T-helper 1 cell treated with Interleukin-12 subunit alpha and Interleukin-12 subunit beta and Interleukin-4 antibody, amounts not matched to agents 30 μg/mL and 1 μg/mL, for 36 hours (primary cell): Measurements from ENCODE around the gene RNF180.
"Not testable (repeated sequence)": the region's sequence is repeated elsewhere in the genome, so short reads cannot be mapped to it uniquely, and the experiment has no call there.

Experiments
- H3K27ac Mint-ChIP-seq: one replicate; pipeline ENCODE4 v1.8.0; 2021; ENCODE audit warnings: mild to moderate bottlenecking, mixed read lengths
- H3K27me3 Mint-ChIP-seq: one replicate; pipeline ENCODE4 v1.8.0; 2021; ENCODE audit warnings: low read depth, mixed read lengths
- H3K36me3 Mint-ChIP-seq: one replicate; pipeline ENCODE4 v1.8.0; 2021; ENCODE audit warnings: low read depth, mixed read lengths
- H3K4me1 Mint-ChIP-seq: one replicate; pipeline ENCODE4 v1.8.0; 2021; ENCODE audit warnings: low read depth, mixed read lengths
- H3K4me3 Mint-ChIP-seq: one replicate; pipeline ENCODE4 v1.8.0; 2021; ENCODE audit warnings: mild to moderate bottlenecking, moderate library complexity, mixed read lengths
- H3K9me3 Mint-ChIP-seq: one replicate; pipeline ENCODE4 v1.8.0; 2021; ENCODE audit warnings: mixed read lengths

RNF180 gene

GRCh38 chr5:64206653-64207052 is 41.0 kb downstream of the RNF180 start:
- Mint-ChIP-seq H3K4me3 (no peak overlapping the region), H3K4me1 (no peaks in the 10 kb centered on the region), H3K36me3 (no peaks in the 10 kb centered on the region), H3K27me3 (no peaks in the 10 kb centered on the region), H3K27ac (no peak overlapping the region), H3K9me3 (no peaks in the 10 kb centered on the region)

DNA sequence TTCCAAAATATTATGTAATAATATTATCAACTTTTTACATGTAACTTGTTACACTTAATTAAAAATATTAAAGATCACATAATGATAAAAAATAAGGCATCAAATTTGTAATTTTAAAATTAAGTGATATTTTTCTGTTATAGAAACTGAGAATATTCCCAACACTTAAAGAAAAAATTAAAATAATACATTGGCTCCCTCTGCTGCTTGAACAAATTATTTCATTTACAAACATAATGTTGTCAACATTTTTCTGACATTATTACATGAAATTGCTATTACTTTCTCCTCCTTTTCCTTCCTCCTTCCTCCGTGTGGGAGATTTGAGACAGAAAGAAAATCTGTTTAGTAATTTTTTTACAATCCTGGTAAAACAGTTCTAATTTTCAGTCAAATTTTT is 42.3 kb downstream of the RNF180 start:
- H3K27ac Mint-ChIP-seq, result no peak overlapping the region
- H3K9me3 Mint-ChIP-seq, result no peaks in the 10 kb centered on the region
- no peaks in the 10 kb centered on the region for H3K36me3 Mint-ChIP-seq
- H3K27me3 Mint-ChIP-seq, result no peaks in the 10 kb centered on the region
- H3K4me1 Mint-ChIP-seq, result no peaks in the 10 kb centered on the region
- no peak overlapping the region for H3K4me3 Mint-ChIP-seq

DNA sequence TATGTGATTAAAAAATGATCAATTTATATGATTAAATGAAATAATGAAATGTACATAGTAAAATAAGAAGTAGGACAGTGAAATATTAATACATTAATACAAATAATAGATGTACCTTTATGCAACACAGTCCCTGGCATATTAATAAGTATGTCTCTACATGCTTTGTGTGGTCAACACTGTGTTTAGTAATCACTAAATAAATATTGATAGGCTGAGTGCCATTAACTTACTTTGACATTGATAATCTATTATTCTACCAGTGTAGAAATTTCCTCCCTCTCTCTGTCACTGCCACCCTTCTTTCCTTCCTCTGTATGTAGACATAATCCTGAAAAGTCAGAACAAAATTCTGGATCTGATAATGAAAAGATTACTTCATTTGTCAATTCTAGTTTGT is 43.7 kb downstream of the RNF180 start:
- no peaks in the 10 kb centered on the region for H3K36me3 Mint-ChIP-seq
- no peaks in the 10 kb centered on the region for H3K4me1 Mint-ChIP-seq
- H3K27ac Mint-ChIP-seq, result no peak overlapping the region

GRCh38 chr5:64210866-64211265 is 45.2 kb downstream of the RNF180 start:
- Mint-ChIP-seq H3K36me3 (no peaks in the 10 kb centered on the region), H3K27ac (no peak overlapping the region), H3K27me3 (no peaks in the 10 kb centered on the region), H3K4me1 (no peaks in the 10 kb centered on the region), H3K4me3 (no peak overlapping the region), H3K9me3 (no peaks in the 10 kb centered on the region)

More for the DNA sequence above, 43.7 kb downstream of the RNF180 start:
- Mint-ChIP-seq H3K4me3 (no peak overlapping the region), H3K27me3 (no peaks in the 10 kb centered on the region), H3K9me3 (no peaks in the 10 kb centered on the region)

GRCh38 chr5:64213011-64213410 is 47.4 kb downstream of the RNF180 start:
- H3K4me3 Mint-ChIP-seq, result no peak overlapping the region
- no peaks in the 10 kb centered on the region for H3K4me1 Mint-ChIP-seq
- no peaks in the 10 kb centered on the region for H3K9me3 Mint-ChIP-seq
- H3K36me3 Mint-ChIP-seq, result no peaks in the 10 kb centered on the region
- no peak overlapping the region for H3K27ac Mint-ChIP-seq
- H3K27me3 Mint-ChIP-seq, result no peaks in the 10 kb centered on the region

- Mint-ChIP-seq H3K4me3 (no peak overlapping the region), H3K27ac (no peak overlapping the region), H3K4me1 (no peaks in the 10 kb centered on the region), H3K27me3 (no peaks in the 10 kb centered on the region), H3K36me3 (no peaks in the 10 kb centered on the region), H3K9me3 (no peaks in the 10 kb centered on the region)
Measured at GRCh38 chr5:64213531-64213930, 47.9 kb downstream of the RNF180 start.

DNA sequence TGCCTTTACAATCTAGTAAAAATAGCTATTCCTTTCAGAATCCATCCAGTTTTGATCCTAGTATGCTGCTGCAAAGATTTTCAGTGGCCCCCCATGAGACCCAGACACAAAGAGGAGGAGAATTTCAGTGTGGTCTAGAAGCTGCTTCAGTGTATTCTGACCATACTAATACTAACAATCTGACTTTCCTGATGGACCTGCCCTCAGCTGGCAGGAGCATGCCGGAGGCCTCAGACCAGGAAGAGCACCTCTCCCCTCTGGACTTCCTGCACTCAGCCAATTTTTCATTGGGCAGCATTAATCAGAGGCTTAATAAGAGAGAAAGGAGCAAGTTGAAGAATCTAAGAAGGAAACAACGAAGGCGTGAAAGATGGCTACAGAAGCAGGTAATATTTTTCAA is 48.5 kb downstream of the RNF180 start:
- Mint-ChIP-seq H3K27ac (no peak overlapping the region), H3K27me3 (no peaks in the 10 kb centered on the region), H3K4me1 (no peaks in the 10 kb centered on the region), H3K9me3 (no peaks in the 10 kb centered on the region), H3K4me3 (no peak overlapping the region), H3K36me3 (no peaks in the 10 kb centered on the region)

- H3K9me3 Mint-ChIP-seq, result no peaks in the 10 kb centered on the region
- no peaks in the 10 kb centered on the region for H3K27me3 Mint-ChIP-seq
- no peak overlapping the region for H3K4me3 Mint-ChIP-seq
- H3K4me1 Mint-ChIP-seq, result no peaks in the 10 kb centered on the region
- no peak overlapping the region for H3K27ac Mint-ChIP-seq
- H3K36me3 Mint-ChIP-seq, result no peaks in the 10 kb centered on the region
Measured at GRCh38 chr5:64221911-64222310, 56.3 kb downstream of the RNF180 start.

DNA sequence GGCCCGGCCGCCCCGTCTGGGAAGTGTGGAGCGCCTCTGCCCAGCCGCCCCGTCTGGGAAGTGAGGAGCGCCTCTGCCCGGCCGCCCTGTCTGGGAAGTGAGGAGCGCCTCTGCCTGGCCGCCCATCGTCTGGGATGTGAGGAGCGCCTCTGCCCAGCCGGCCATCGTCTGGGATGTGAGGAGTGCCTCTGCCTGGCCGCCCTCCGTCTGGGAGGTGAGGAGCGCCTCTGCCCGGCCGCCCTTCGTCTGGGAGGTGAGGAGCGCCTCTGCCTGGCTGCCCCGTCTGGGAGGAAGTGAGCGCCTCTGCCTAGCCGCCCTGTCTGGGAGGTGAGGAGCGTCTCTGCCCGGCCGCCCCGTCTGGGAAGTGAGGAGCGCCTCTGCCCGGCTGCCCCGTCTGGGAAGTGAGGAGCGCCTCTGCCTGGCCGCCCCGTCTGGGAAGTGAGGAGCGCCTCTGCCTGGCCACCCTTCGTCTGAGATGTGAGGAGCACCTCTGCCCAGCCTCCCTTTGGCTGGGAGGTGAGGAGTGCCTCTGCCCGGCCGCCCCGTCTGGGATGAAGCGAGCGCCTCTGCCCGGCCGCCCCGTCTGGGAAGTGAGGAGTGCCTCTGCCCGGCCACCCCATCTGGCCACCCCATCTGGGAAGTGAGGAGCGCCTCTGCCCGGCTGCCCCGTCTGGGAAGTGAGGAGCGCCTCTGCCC is 59.8 kb downstream of the RNF180 start:
- not testable (repeated sequence) for H3K4me1 Mint-ChIP-seq, H3K27me3 Mint-ChIP-seq, H3K4me3 Mint-ChIP-seq, H3K9me3 Mint-ChIP-seq, H3K27ac Mint-ChIP-seq, H3K36me3 Mint-ChIP-seq

- H3K9me3 Mint-ChIP-seq, H3K4me3 Mint-ChIP-seq, H3K27me3 Mint-ChIP-seq, H3K27ac Mint-ChIP-seq, H3K4me1 Mint-ChIP-seq, H3K36me3 Mint-ChIP-seq: not testable (repeated sequence)
Measured at GRCh38 chr5:64227131-64227537, 61.5 kb downstream of the RNF180 start.

DNA sequence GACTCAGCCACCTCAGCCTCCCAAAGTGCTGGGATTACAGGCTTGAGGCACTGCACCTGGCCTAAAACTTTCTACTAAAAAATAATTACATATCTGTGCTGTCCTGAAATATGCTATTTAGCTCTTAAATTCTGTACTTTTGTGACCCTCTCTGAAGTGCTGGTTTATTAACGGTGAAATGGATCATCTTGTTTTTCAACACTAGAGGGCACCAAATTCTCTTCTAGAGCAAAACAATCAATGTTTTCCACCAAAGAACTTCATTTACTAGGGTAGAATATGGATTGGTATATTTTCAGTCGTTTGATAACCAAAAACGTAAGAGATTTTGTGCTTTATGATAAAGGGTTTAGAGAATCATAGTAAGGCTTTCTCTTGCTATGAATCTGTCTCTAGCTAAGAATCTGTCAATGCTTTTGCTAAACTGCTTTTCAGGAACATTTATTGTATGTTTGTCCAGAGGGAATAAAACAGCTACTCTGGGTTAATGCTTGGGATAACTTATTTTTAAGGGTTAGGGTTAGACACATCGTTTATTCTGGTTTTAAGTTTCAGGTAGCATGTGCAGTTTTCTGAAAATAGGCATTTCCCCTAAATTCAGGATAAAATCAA is 63.6 kb downstream of the RNF180 start:
- Mint-ChIP-seq H3K9me3 (no peaks in the 10 kb centered on the region), H3K27ac (no peak overlapping the region), H3K4me3 (no peak overlapping the region), H3K36me3 (no peaks in the 10 kb centered on the region), H3K27me3 (no peaks in the 10 kb centered on the region), H3K4me1 (no peaks in the 10 kb centered on the region)

DNA sequence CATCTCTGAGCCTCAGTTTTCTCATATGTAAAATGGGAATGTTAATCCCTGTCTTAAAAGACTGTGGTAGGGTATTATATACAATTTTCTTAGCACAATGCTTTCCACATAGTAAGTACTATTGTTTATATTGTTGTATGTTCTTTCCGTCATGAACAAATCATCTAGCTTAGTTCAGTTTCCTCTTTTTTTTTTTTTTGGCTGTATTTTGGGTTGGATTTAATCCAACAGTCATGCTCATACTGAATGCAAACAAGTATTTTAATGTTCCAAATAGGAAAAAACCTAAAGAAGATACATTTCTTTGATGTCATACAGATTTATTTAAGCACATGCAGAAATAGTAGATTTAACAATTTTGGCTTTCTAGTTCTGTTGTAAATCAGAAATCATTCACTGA is 95.1 kb downstream of the RNF180 start:
- H3K27me3 Mint-ChIP-seq, result no peaks in the 10 kb centered on the region
- no peaks in the 10 kb centered on the region for H3K36me3 Mint-ChIP-seq
- H3K4me3 Mint-ChIP-seq, result no peak overlapping the region
- H3K27ac Mint-ChIP-seq, result no peak overlapping the region
- no peaks in the 10 kb centered on the region for H3K9me3 Mint-ChIP-seq
- H3K4me1 Mint-ChIP-seq, result no peaks in the 10 kb centered on the region

DNA sequence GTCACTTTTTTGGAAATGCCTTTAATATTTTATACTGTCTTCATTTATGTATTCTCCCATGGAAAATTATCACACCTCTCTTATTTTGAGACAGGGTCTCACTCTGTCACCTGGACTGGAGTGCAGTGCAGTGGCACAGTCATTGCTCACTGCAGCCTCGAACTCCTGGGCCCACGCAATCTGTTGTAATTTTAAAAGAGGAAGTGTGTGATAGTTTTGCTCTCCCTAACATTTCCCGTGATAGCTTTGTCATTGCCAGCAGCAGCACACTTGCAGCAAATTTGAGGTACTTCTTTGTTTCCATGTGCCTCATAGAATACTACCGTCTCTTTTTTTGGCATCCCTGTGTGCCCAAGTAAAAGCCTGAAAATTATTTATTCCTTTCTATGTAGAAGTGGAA is 103.5 kb downstream of the RNF180 start:
- Mint-ChIP-seq H3K27me3 (no peaks in the 10 kb centered on the region), H3K4me1 (no peaks in the 10 kb centered on the region), H3K9me3 (no peaks in the 10 kb centered on the region), H3K27ac (no peak overlapping the region), H3K4me3 (no peak overlapping the region), H3K36me3 (no peaks in the 10 kb centered on the region)

DNA sequence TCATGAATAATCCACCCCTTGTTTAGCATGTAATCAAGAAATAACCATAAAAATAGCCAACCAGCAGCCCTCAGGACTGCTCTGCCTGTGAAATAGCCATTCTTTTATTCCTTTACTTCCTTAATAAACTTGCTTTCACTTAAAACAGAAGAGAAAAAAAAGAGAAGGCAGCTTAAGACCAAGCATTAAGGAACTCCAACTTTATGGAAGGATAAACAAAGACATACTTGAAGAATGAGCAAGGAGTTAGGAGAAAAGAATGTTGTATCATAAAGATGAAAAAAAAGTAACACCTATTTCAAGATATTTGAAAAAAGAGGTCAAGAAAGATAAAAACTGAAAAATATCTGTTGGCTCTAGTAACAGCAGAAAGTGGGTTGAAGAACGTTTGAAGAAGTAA is 107.6 kb downstream of the RNF180 start:
- no peaks in the 10 kb centered on the region for H3K36me3 Mint-ChIP-seq
- no peak overlapping the region for H3K27ac Mint-ChIP-seq
- H3K4me1 Mint-ChIP-seq, result no peaks in the 10 kb centered on the region
- H3K9me3 Mint-ChIP-seq, result peaks cover 5% of the 10 kb centered on the region
- no peak overlapping the region for H3K4me3 Mint-ChIP-seq
- no peaks in the 10 kb centered on the region for H3K27me3 Mint-ChIP-seq

DNA sequence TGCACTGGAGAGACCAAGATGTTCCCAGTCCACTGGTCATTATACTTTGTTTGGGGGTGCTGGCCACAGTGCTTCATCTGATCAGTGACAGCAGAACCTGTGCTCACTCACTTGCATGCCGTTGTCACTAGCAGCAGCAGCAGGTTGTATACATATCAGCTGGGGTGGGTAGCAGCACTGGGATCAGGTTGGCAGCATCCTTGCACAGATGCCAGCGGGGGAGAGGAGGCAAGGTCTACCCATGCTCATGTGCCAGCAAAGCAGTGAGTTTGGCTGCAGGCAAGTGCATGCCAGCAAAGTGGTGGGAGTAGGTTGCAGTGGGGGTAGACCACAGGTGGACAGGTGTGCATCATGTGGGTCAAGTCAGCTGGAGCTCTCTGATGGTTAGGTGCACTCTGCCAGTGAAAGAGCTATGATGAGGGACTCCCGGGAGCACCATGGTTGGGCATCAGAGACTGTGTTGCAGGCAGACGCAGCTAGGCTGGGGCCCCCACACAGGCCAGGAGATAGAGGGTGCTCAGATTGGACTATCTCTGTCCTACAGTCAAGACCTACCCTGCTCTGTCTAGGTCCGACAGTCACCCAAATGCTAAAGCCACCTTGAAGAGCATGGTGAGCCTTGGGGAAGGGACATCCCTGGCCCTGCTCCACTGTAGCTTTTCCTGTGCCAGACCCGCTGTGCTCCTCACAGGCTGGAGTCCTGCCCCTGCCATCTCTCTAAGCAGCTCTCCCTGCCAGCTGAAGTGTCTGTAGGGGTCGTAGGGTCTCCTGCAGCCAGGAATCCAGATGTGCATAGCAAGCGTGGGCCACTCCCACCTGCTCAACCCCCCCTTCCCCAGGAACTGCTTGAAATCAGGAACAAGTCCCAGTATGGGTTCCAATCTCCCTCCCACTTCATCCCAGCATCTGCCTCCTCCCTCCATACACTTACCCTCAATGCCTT is 119.8 kb downstream of the RNF180 start:
- no peaks in the 10 kb centered on the region for H3K27me3 Mint-ChIP-seq
- peaks cover 18% of the 10 kb centered on the region for H3K9me3 Mint-ChIP-seq
- no peaks in the 10 kb centered on the region for H3K36me3 Mint-ChIP-seq
- no peak overlapping the region for H3K4me3 Mint-ChIP-seq
- H3K27ac Mint-ChIP-seq, result no peak overlapping the region
- H3K4me1 Mint-ChIP-seq, result no peaks in the 10 kb centered on the region
